HG02943 (cell line): ENCODE data around the gene EXO5.
"Not testable (repeated sequence)": the region's sequence is repeated elsewhere in the genome, so short reads cannot be mapped to it uniquely, and the experiment has no call there.

Source experiments
- ATAC-seq: cut with Tn5 transposase; IDR thresholded peaks from one replicate; pipeline ENCODE4 v1.9.1; 2021; ENCODE audit warnings: mild to moderate bottlenecking, low read depth, moderate library complexity; ENCODE audit not compliant: unreplicated experiment

The EXO5 gene, protein sequence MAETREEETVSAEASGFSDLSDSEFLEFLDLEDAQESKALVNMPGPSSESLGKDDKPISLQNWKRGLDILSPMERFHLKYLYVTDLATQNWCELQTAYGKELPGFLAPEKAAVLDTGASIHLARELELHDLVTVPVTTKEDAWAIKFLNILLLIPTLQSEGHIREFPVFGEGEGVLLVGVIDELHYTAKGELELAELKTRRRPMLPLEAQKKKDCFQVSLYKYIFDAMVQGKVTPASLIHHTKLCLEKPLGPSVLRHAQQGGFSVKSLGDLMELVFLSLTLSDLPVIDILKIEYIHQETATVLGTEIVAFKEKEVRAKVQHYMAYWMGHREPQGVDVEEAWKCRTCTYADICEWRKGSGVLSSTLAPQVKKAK

GRCh38 chr1:40508375-40509341, at the start of gene EXO5:
Gene EXO5, plus strand, starts transcription at chr1:40508767. Its CDS starts 5,778 bp downstream, at chr1:40514545.
- ATAC-seq: peak; percentile 74

GRCh38 chr1:40462956-40463590, 45.5 kb upstream of the EXO5 start:
- no peak for ATAC-seq

DNA sequence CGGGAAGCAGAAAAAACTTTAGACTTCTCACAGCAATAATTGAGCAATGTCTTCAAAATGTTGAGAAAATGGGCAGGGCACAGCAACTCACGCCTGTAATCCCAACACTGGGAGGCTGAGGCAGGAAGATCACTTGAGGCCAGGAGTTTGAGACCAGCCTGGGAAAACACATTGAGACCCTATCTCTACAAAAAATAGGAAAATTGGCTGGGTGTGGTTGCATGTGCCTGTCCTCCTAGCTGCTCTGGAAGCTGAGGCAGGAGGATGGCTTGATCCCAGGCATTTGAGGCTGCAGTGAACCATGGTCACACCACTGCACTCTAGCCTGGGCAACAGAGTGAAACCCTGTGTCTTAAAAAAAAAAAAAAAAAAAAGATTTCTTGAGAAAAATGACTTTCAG, 39.2 kb upstream of the EXO5 start:
- ATAC-seq: no peak

DNA sequence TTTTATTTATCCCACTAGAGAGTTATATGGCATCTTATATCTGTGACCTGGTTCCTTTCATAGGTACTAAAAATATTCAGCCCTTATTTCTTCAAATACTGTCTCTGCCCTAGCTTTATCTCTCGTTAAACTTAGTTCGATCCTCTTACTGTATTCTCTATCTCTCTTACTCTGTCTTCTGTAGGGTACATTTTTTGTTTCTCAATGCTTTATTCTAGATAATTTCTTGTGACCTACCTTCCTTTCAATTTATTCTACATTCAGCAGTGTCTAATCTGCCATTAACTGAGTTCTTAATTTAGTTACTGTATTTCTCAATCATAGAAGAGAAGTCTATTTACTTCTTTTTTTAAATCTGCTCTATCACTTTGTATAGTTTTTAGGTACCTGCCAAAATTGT, 33.3 kb upstream of the EXO5 start:
- no peak for ATAC-seq

GRCh38 chr1:40476924-40477677, 31.5 kb upstream of the EXO5 start, which contains the start of gene ZFP69:
Gene ZFP69, plus strand, starts transcription at chr1:40477290. Its CDS starts 2,072 bp downstream, at chr1:40479362.
- ATAC-seq: no peak

- ATAC-seq: no peak
These were observed 30.9 kb upstream of the EXO5 start for GRCh38 chr1:40477678-40478053.

- ATAC-seq: no peak
These were observed 30.3 kb upstream of the EXO5 start for GRCh38 chr1:40478276-40478675.

DNA sequence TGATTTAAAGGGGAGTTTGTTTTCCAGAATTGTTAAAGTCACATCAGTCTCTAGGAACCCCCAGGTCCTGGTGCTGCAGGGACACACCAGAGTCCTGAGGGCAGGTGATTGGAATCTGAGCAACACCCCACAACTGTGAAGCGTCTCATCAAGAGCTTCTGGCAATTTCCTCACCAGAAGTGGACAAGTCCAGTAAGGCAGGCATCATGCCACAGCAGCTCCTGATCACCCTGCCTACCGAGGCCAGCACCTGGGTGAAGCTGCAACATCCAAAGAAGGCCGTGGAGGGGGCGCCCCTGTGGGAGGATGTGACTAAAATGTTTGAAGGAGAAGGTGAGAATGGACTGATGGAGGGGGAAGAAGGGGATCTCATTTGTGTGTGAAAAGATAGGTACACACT, 29.4 kb upstream of the EXO5 start:
- ATAC-seq: no peak

GRCh38 chr1:40495315-40495903, 13.2 kb upstream of the EXO5 start:
- no peak for ATAC-seq

DNA sequence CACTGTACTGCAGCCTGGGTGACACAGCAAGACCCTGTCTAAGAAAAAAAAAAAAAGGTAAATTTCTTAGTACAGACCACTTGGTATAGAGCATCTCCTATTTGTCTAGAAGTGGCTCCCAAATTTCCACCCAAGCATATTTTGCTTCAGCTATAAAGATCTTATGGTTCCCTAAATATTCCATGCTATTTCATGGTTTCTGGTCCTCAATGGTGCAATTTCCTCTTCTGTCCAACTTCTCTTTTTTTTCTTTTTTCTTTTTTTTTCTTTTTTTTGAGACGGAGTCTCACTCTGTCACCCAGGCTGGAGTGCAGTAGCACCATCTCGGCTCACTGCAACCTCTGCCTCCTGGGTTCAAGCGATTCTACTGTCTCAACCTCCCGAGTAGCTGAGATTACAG, 5.9 kb upstream of the EXO5 start:
- ATAC-seq: not testable (repeated sequence)

GRCh38 chr1:40507973-40508372, 594 bp upstream of the EXO5 start:
- ATAC-seq: no peak

GRCh38 chr1:40519517-40519916, 10.9 kb downstream of the EXO5 start:
- no peak for ATAC-seq

GRCh38 chr1:40530735-40531380, 22.3 kb downstream of the EXO5 start:
- no peak for ATAC-seq

GRCh38 chr1:40531381-40532061, 23.0 kb downstream of the EXO5 start, which contains the start of gene ZNF684:
Gene ZNF684, plus strand, starts transcription at chr1:40531637. Its CDS starts 1,530 bp downstream, at chr1:40533167.
- ATAC-seq: peak; percentile 95

GRCh38 chr1:40532062-40532389, 23.5 kb downstream of the EXO5 start:
- ATAC-seq: no peak

GRCh38 chr1:40532844-40533424, 24.4 kb downstream of the EXO5 start:
- ATAC-seq: no peak

DNA sequence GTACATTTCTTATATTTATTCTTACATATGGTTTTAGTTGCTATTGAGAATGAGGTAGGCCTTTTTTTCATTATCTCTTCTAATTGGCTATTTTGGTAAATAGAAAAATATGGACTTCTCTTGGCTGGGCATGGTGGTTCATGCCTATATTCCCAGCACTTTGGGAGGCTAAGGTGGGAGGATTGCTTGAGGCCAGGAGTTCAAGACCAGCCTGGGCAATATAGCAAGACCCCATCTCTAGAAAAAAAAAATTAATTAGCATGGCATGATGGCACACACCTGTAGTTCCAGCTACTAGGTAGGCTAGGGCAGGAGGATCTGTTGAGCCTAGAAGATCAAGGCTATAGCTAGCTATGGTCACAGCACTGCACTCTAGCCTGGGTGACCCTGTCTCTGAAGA, 26.0 kb downstream of the EXO5 start:
- ATAC-seq: no peak

- ATAC-seq: no peak
These were observed 27.2 kb downstream of the EXO5 start for GRCh38 chr1:40535732-40536131.
